HG03469 (cell line): ENCODE data around the gene MINDY2.

Source experiments
- ATAC-seq: cut with Tn5 transposase; IDR thresholded peaks from one replicate; pipeline ENCODE4 v1.9.1; 2021; ENCODE audit warnings: mild to moderate bottlenecking, moderate library complexity, moderate number of reproducible peaks; ENCODE audit not compliant: unreplicated experiment

Gene MINDY2

DNA sequence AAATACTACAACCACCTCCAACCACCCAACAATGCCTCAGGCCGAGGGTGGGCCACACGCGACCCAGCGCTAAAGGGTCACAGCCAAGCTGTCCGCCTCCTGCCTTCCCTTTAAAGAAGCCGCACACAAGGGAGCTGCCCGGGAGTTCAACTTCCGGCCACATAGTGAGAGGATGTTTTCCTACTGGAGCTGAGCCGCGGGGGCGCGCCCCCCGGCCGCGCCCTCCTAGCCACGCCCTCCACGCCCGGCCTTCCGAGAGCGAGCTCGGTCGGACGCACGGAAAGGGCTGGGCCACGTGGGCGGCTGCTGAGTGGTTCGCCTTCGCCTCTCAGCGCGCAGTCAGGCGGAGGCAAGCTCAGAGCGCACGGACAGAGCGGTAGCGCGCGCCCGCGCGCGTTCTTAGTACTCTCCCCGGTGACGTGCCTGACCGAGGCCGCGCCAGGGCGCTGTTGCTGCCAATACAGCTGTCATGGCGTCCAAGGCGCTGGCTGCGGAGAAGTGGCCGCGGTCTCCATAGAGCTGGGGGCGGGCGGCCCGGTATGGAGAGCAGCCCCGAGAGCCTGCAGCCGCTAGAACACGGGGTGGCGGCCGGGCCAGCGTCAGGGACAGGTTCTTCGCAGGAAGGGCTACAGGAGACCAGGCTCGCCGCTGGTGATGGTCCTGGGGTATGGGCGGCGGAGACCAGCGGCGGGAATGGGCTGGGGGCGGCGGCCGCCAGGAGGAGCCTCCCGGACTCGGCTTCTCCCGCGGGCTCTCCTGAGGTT is at the start of gene MINDY2:
Gene MINDY2 (plus strand): TSS at position 446 of the 764 bp plus-strand sequence. CDS start 94 bp downstream, at position 540.
- ATAC-seq: peak; percentile 86

- no peak for ATAC-seq
Observed at GRCh38 chr15:58724466-58724865, 46.6 kb upstream of the MINDY2 start.

GRCh38 chr15:58726867-58727266 is 44.2 kb upstream of the MINDY2 start:
- no peak for ATAC-seq

DNA sequence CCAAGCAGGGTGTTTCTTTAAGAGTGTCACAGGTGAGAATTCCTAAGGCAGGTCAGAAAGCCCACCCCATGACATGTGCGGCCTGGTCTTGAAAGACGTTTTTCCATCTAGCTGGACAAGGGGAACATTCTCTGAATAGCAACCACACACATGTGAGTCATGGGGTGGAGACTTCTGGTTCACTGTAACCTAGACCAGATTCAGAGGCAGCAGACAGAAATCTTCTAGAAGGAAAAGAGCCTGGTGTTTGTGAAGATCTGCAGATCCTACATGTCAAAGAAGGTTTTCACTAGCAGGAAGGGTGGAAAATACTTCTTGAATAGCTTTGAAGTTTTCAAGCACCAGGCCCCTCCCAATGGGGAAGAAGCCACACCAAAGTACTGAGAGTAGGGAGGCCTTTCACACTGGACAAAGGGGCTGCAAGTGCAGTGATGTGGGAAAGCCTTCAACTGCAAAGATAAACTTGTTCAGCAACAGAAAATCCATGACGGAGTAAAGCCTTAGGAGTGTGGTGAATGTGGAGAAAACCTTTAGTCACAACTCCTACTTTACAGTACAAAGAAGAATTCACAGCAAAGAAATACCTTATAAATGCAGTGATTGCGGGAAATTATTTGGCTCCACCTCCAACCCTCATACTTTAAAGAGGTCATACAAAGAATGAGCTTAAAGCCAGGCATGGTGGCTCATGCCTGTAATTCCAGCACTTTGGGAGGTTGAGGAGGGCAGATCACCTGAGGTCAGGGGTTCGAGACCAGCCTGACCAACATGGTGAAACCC is 39.2 kb upstream of the MINDY2 start:
- ATAC-seq: no peak

GRCh38 chr15:58732625-58733363 is 38.3 kb upstream of the MINDY2 start:
- no peak for ATAC-seq

- no peak for ATAC-seq
Observed at GRCh38 chr15:58734859-58735258, 36.2 kb upstream of the MINDY2 start.

DNA sequence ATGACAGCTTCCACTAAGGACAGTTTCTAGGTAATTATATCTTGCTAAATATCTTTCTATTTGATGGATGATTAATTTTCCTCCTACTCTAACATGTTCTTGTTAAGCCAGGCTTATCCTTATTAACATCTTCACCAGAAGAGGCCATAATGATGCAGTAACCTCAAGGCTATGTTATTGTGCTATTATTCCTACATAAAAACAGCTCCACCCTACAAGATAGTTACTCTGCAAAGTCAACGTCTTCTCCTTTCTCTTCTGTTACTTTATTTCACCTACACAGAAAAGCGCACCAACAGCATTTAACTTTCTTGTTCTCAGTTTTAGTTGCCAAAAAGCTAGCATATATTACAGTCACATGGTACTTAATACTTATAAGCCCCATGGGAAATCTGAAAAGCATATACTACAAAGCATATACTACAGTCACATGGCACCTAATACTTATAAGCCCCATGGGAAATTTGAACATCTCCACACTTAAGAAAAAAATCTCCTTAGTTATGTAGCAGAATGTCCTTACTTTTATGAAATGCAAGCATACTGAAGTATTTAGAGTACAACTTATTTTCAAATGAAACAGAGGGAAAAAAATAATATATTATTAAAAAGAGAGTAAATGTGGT is 35.0 kb upstream of the MINDY2 start:
- no peak for ATAC-seq

GRCh38 chr15:58737298-58737697 is 33.8 kb upstream of the MINDY2 start:
- no peak for ATAC-seq

- no peak for ATAC-seq
Observed at GRCh38 chr15:58738046-58738707, 32.9 kb upstream of the MINDY2 start.

DNA sequence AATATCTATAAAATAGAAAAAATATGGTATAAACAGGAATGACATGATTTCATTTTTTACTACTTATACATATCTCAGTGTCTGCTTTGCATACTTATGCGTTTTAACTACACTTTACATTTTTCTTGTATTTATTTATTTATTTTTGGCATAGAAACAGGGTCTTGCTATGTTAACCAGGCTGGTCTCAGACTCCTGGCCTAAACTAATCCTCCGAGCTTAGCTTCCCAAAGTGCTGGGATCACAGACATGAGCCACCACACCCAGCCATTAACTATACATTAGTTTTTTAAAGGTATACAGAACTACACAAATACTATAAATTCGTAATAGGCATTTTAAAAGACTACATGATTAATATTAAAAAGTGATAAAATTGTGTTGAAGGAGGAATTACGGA is 30.7 kb upstream of the MINDY2 start:
- no peak for ATAC-seq

GRCh38 chr15:58741032-58741431 is 30.1 kb upstream of the MINDY2 start:
- ATAC-seq: no peak

- no peak for ATAC-seq
Observed at GRCh38 chr15:58742022-58742813, 28.9 kb upstream of the MINDY2 start.

GRCh38 chr15:58742819-58743502 is 28.1 kb upstream of the MINDY2 start:
- ATAC-seq: no peak

GRCh38 chr15:58746174-58746573 is 24.9 kb upstream of the MINDY2 start:
- no peak for ATAC-seq

DNA sequence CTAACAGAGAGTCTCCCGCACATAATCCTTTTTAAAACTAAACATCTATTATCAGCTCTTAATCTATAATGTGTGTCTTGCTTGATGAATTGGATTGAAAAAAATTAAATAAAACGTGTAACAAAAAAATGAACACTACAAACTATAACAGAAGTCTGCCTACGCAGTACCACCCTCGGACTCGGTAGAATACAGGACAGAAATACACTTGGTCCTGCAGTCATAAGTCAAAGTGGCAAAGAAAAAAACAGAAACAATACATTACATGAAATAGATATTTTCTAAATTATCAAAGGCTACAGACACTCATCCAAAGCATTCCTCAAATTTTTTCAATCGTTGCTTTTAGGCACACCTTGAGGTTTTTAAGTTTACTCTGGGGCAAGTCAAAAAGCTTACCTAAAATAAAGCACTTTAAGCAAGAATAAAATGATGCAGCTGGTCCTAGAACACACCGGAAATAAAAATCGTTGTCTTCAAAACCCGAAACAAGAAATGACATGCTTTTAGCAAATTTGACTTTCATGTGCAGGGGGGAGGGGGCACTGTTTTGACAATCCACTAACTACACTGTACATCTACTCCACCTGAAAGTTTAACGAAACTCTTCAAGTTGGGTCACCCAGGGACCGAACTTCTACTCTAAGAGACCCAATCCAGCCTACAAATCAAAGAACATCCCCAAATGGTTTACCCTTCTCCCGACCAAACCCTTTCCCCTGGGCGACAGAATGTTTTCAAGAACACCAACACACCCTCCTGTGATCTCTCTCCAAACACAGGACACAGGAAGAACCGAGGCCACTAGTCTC is 22.9 kb upstream of the MINDY2 start:
- ATAC-seq: no peak

- peak; percentile 20 for ATAC-seq
Observed at GRCh38 chr15:58748852-58749531, 22.1 kb upstream of the MINDY2 start.

GRCh38 chr15:58749532-58750337 is 21.4 kb upstream of the MINDY2 start, which contains the start of gene ADAM10:
TSS of gene ADAM10 (minus strand) at chr15:58749707. CDS start at chr15:58749534, 173 bp downstream.
- peak; percentile 84 for ATAC-seq
